Endothelial cell of umbilical vein (primary cell): ENCODE data around the gene ASB13.

Source experiments
- EZH2 ChIP-seq: IDR thresholded peaks from 2 replicates; pipeline ENCODE4 v1.6.1; 2012; ENCODE audit warnings: borderline replicate concordance, low read depth, mild to moderate bottlenecking, moderate library complexity, low read length, inconsistent platforms; ENCODE audit not compliant: severe bottlenecking
- FOS ChIP-seq: IDR thresholded peaks from 2 replicates; pipeline ENCODE4 v1.6.1; 2011; ENCODE audit warnings: mild to moderate bottlenecking, low read length, moderate library complexity, borderline replicate concordance; ENCODE audit not compliant: insufficient read depth
- GATA2 ChIP-seq: IDR thresholded peaks from 2 replicates; pipeline ENCODE4 v1.7.0; 2011; ENCODE audit warnings: low read depth, mild to moderate bottlenecking, moderate library complexity, mixed read lengths, low read length; ENCODE audit not compliant: insufficient read length, insufficient read depth
- JUN ChIP-seq: IDR thresholded peaks from 2 replicates; pipeline ENCODE4 v1.6.1; 2011; ENCODE audit warnings: borderline replicate concordance, low read depth; ENCODE audit not compliant: insufficient read length, insufficient read depth
- MYC ChIP-seq: IDR thresholded peaks from one replicate; pipeline ENCODE4 v1.6.1; 2011; ENCODE audit warnings: mild to moderate bottlenecking, low read depth, low read length
- POLR2A ChIP-seq: IDR thresholded peaks from 2 replicates; pipeline ENCODE4 v1.6.1; 2012; ENCODE audit warnings: low read depth, mild to moderate bottlenecking, control low read depth, low read length
- POLR2AphosphoS5 ChIP-seq: IDR thresholded peaks from 2 replicates; pipeline ENCODE4 v1.6.1; 2012; ENCODE audit warnings: low read depth, mild to moderate bottlenecking, control low read depth, low read length, moderate library complexity; ENCODE audit not compliant: insufficient read depth
- TF ChIP-seq, protein P1 (sequence below), 2 donors: IDR thresholded peaks; 1 replicate in 1 of 2; 2 replicates in 1 of 2; pipeline ENCODE4 v1.5.1; 2011; ENCODE audit warnings: low read length in 2 of 2, mild to moderate bottlenecking in 2 of 2, moderate library complexity in 2 of 2, control low read depth in 1 of 2, inconsistent platforms in 1 of 2, low read depth in 1 of 2; ENCODE audit not compliant: insufficient read depth in 1 of 2; ENCODE audit errors: extremely low read depth in 1 of 2
- TF ChIP-seq, protein P2 (sequence below): IDR thresholded peaks from 2 replicates; pipeline ENCODE4 v1.6.1; 2011; ENCODE audit not compliant: insufficient read depth, insufficient read length

DNA sequence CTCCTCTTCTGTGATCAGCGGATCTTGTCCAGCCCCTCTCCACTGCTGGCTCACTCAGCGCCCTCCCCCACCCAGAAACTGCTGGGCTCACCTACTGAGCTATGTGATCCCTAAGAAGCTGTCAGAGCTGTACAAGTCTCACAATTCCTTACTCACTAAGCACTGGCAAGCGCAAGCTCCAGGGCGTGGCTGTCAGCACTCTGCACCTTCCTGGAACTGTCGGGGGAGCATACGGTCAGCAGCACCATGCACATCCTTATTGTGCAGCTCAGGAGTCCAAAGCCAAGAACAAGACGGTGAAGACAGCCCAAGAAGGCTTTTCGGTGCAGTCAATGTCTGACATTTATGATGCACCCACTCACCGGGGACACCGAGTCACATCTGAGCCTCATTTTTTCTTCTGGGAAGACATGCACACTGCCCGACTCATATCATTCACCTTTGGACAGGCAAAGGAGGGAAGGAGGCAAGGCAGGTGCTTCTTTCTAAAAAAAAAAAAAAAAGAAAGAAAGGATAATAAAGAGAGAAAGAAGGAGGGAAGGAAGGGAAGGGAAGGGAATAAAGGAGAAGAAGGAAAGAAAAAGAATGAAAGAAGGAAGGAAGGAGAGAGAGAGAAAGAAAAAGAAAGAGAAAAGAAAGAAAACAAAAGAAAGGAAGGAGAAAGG lies 56.3 kb downstream of the ASB13 start:
- TF ChIP-seq, protein P1, sequence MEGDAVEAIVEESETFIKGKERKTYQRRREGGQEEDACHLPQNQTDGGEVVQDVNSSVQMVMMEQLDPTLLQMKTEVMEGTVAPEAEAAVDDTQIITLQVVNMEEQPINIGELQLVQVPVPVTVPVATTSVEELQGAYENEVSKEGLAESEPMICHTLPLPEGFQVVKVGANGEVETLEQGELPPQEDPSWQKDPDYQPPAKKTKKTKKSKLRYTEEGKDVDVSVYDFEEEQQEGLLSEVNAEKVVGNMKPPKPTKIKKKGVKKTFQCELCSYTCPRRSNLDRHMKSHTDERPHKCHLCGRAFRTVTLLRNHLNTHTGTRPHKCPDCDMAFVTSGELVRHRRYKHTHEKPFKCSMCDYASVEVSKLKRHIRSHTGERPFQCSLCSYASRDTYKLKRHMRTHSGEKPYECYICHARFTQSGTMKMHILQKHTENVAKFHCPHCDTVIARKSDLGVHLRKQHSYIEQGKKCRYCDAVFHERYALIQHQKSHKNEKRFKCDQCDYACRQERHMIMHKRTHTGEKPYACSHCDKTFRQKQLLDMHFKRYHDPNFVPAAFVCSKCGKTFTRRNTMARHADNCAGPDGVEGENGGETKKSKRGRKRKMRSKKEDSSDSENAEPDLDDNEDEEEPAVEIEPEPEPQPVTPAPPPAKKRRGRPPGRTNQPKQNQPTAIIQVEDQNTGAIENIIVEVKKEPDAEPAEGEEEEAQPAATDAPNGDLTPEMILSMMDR (IDR thresholded peaks at IDR 0.05; ENCODE audit: extremely low read depth in 1 of 2, insufficient read depth in 1 of 2, low read depth in 1 of 2, low read length in 2 of 2), result no peak
- TF ChIP-seq POLR2A (no peak), EZH2 (no peak), POLR2AphosphoS5 (no peak), JUN (no peak), GATA2 (no peak), FOS (no peak), MYC (no peak)
- TF ChIP-seq, protein P2, sequence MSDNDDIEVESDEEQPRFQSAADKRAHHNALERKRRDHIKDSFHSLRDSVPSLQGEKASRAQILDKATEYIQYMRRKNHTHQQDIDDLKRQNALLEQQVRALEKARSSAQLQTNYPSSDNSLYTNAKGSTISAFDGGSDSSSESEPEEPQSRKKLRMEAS, result no peak
